ENCODE results near the gene NFX1.

DNA sequence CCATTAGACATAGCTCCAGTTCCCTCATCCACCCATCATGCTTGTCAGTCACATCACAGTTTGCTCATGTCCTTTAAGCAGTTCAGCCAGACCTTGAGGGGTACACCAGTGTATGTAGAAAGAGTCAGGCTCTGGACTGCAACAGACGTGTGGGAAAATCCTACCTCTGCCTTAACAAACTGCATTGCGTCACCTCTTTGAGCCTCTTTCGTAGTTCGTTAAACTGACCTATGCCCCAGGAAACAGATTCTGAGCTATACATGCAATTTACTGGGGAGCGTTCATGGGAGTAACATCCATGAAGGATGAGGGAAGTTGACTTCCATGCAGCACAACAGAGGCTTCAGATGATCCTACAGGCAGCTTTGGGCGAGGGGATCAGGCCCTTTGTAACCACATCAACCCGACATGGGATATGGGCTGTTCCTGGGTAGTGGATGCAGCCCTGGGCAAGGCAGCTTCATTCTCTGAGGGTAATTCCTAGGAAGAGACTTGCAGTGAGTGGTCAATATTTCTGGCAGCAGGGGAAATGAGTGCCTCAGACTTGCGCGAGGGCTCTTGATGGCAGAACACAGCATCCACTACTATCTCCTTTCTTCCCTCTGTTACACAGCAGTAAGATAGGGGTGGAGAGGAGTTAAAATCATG, 46.1 kb upstream of the NFX1 start:
- TF ChIP-seq CTCF (optimal IDR thresholded peaks at IDR 0.05 in 1 of 3, IDR thresholded peaks at IDR 0.05 in 1 of 3, conservative IDR thresholded peaks at IDR 0.05 in 1 of 3; ENCODE audit: extremely low read depth in 1 of 3, insufficient read depth in 2 of 3, low read length in 3 of 3) (no peak), EZH2 (IDR thresholded peaks at IDR 0.05; ENCODE audit: low read length) (no peak)

All from keratinocyte (primary cell).